NCI-H187 (cell line): Measurements from ENCODE around the gene C5orf46.
"Not testable (repeated sequence)": the region's sequence is repeated elsewhere in the genome, so short reads cannot be mapped to it uniquely, and the experiment has no call there.

Experiments used
- DNase-seq, 2 experiments: peaks; one replicate each; lab custom pipeline; 2025; lab: John Stamatoyannopoulos, UW

The C5orf46 gene

DNA sequence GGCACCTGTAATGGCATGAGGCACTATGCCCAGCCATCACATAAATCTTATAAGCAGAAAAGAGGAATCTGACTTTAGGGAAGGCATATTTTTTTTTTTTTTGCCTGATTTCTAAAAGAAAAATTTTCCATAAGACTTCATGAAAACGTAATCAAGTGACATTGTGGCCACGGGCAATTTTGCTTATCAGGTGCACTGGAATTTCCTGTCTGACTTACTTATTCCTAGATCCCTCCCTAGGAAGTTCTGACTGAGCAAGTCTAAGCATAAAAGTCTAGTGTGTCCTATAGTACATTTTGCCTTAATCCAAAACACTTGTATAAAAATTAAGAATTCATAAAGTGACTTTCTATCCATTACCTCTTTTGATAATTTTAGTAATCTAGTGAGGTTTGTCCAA, 12.5 kb downstream of the C5orf46 start:
- DNase-seq, result no peak

DNA sequence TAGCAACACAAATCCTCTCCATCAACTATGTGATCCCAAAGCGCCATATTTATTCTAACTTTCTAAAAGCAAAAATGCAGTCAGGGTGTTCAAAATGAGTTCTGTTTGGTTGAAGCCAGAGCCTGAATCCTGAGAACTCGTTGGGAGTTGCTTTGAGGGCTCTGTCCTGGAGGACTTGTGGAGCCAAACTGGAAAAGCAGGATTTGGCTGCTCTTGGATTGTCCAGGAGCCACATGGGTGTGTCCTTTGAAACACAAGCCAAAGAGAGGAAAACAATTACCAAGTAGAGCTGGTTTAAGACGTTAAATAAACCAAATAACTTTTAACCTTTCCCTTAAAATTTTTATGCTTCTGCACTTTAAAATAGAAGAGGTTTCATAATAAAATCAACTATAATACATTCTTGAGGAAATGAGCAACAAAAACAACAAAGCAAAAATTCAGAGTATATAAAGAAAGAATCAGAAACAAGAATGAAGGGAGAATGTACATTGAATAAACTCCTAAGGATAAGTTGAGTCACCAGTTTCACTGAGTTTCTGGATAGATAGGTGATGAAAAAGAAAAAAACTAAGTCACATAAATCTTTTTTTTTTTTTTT, 13.5 kb downstream of the C5orf46 start:
- no peak for DNase-seq

DNA sequence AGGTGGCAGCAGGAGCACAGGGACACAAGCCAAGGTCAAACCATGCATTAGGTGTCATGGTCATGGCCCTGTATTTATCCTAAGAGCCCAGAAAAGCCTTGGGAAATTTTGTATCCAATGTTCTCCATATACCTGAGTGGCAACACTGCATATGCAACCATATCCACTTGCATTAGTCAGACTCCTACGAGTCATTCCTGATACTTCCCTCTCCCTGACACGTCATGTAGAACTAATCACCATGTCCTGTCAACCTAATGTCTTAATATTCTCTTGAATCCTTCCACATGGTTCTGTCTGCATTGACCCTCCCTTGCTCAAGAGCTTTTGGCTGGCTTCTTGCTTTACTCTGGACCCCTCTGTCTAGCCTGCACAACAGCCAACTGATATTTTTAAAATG, 18.4 kb downstream of the C5orf46 start:
- DNase-seq, result no peak

DNA sequence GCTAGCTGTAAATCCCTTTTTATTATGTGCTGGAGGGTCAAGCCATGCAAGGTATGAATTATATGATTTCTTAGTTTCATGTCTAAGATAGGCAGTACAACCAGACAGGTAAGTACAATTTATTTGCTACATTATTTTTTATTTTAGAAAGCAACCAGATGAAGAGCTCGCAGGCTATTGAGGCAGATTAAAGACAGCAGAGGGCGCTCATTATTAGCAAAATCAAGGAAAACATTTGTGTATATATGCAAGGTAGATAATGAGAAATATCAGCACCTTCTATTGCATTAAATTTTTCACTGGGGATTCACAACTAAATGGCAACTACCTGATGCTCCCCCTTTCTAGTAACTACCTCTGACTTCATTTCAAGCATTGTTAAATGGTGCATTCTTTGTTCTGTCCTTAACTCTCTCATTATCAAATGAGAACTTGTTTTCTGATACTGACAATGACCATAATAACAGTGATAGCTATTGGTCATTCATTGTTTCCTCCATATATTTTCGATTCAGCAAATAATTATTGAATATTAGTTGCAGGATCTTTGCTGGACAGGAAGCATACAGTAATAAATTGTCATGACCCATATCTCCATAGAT, 19.2 kb downstream of the C5orf46 start:
- no peak for DNase-seq

DNA sequence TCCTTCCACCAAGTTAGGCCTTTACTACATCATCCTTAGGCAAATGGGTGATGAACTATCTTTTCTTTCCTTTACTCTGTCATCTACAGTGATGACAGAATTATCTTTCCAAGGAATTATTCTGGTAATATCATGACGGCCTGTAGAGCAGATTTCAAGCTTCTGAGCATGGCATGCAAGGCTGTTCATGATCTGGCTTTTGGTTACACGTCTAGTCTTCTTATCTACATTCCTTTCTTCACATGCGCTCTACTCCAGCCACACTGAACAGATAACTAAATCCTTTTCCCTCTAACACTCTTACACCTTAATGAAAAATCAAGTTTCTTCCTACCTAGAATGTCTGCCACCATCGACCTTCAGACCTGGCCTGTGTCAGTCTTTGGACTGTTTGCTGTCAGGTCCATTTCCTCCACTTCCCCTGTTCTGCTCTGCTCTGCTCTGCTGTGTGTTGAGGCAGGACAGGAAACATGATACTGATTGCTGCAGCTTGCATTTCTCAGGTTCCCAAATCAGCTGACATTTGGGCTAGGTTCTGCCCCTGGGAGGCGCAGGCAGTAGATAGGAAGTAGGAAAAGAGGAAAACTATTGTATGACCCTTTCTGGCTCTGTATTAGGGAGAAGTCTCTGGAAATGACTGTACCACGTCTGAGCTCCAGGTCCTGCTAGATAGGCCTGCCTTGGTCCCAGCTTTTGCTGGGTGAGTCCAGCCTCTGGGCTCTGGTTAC, 23.6 kb downstream of the C5orf46 start:
- DNase-seq, result no peak

DNA sequence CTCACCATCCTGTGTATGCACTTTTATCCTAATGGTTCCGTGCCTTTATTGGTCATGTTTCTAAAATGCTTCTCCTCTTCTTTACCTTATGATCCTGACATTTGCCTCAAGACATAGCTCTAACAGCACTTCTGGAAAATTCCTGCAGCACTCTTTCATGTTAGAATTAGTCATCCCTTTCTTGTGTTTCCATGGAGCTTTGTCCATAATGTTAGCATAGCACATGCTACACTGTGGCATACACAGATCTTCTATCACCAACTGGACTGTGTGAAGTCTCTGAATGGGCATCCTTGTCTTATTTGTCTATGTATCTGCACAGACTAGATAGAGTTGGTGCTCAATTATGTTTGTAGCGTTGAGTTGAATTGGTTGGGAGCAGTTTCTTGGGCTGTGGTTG, 25.9 kb downstream of the C5orf46 start:
- DNase-seq, result no peak

DNA sequence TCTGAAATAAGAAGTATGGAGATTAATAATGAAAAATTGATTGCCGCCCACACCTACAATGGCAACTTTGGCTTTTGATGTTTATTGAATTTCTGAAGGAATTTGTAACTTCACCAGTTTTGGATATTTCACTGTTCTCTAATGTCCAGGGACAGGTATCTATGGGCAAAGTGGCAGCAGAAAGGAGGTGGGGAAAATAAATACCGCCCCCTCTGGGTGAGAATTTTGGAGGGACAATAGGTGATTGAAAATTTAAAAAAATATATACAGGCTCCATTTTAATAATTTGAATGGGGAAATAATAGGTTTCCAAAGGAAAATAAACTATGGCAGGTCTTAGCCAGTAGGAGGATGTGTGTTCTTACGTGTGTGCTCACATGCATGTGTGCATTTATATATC, 26.6 kb downstream of the C5orf46 start:
- DNase-seq, result no peak

DNA sequence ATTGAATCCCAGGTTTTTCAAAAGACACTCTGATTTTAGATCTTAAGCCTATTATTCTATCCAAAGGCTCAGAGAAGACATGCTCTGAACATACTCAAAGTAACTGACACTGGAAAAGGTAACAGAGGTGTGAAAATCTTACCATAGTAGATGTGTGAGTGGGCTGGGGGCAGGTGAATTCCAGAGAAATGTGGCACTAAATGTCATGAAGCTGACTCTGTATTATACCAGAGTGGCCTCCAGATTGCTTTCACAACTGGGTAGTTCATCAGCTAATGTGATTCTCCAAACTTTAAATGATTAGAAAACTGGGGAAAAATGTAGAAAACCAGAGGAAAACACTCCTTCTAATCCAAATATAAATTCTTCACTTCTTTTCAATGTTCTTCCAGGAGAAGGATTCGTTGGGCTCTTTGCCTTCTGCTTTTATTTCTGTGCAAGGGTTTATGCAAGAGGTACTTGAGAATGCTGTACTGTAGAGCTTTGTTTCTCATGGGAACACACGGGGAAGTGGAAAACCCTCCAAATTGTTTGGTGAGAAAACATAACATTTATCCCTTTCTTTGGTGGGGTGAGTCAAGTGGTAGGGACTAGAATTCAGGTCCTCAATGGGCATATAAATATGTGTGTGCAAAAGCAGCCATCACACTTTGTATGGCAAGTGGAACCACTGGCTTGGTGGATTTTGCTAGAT, 28.1 kb downstream of the C5orf46 start, which contains the start of gene SCGB3A2:
Gene SCGB3A2, plus strand, starts transcription at position 646 of the 694 bp plus-strand sequence. CDS start 93 bp downstream, outside the sequence.
- no peak for DNase-seq

DNA sequence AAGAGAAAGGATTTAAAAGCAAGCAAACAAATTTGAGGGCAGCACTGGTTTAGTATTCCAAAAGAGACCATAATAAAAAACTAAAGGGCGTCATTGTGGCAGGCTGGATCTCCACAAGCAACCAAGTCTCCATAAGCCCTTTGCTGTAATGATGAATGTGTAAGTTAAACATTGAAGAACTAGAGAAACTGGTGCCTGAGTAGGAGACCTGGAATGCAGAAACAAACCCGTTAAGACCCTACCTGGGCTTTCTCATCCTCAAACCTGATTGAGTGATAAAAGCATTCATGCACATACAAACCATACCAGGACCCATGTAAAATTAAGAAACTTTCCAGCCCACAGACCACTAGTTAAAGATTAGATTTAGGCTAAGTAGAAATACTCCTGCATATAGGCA, 29.7 kb downstream of the C5orf46 start:
- DNase-seq, result no peak

DNA sequence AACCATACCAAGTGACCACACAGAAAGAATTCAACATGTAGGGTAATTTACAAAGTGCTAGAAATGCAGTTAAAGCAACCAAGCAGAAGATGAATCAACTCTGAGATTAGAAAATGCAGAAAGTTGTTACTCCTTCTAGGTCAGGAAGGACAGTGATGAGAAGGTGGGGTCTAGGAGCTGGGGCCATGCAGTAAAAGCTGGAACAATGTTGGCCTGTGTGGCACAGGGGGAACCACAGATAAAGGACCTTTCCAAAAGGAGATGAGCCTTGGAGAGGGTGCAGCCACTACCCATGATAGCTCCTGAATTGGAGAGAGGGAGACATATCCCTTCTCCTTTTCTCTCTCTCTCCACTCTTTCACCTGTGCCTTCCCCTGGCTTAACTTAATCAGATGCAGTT, 30.2 kb downstream of the C5orf46 start:
- DNase-seq, result no peak

DNA sequence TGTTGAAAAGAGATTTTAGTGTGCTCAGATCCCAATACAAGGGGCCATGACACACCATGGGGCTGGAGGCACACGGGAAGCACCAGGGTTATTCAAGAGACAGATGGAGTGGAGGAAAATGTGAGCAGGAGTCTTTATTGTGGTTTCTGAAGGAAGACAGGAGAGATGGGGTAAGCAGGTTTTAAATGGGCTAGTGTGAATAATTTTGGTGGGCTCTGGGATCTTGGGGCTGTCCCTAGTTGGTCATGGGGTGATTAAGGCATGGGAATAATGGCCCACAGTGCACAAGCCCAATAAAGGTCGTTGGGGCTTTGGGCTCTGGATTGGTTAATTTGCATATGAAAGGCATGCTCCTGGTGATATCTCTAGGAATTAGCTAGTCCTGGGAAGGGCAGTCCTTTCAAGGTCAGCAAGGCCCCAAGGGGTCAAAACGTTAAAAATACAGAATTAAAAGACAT, 31.4 kb downstream of the C5orf46 start:
- DNase-seq, result no peak

DNA sequence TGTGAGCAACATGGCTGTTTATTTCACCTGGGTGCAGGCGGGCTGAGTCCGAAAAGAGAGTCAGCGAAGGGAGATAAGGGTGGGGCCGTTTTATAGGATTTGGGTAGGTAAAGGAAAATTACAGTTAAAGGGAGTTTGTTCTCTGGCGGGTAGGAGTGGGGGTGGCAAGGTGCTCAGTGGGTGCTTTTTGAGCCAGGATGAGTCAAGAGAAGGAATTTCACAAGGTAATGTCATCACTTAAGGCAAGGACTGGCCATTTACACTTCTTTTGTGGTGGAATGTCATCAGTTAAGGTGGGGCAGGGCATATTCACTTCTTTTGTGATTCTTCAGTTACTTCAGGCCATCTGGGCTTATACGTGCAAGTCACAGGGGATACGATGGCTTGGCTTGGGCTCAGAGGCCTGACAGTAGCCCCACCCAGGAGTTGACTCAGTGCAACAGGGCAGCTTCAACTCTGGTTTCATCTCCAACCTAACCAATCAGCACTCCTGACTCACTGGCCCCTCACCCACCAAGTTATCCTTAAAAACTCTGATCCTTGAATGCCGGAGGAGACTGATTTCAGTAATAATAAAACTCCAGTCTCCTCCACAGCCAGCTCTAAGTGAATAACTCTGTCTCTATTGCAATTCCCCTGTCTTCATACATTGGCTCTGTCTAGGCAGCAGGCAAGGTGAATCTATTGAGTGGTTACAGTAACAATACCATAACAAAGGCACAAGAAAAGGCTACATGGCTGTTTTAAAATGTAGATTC, 32.0 kb downstream of the C5orf46 start:
- DNase-seq, result not testable (repeated sequence)

DNA sequence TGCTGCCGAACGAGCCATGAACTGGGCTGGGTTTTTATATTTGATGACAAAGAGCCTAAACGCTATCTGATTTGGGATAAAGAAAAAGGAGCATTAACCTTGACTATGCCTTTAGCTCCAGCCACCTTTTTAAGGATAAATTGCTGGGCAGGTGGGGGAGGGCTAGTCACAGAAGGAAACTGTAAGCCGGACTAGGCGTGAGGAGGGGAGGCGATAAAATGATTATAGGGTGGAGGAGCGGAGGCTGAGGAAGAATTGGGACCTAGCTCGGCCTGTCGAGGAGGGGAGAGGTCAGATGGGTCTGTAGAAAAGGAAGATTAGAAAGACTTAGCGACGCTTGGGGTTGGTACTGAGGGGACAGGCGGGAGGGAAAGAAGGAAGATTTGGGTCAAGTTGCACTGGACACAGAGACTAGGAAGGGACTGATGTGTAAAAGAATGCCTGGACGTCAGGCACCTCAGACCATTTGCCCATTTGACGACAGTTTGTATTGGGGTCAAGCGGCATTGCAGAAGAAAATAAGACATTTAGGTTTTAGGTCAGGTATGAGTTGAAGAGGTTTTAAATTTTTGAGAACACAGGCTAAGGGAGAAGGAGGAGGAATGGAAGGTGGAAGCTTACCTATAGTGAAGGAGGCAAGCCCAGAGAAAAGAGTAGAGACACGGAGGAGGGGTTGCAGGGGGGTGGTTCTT, 33.4 kb downstream of the C5orf46 start:
- not testable (repeated sequence) for DNase-seq

DNA sequence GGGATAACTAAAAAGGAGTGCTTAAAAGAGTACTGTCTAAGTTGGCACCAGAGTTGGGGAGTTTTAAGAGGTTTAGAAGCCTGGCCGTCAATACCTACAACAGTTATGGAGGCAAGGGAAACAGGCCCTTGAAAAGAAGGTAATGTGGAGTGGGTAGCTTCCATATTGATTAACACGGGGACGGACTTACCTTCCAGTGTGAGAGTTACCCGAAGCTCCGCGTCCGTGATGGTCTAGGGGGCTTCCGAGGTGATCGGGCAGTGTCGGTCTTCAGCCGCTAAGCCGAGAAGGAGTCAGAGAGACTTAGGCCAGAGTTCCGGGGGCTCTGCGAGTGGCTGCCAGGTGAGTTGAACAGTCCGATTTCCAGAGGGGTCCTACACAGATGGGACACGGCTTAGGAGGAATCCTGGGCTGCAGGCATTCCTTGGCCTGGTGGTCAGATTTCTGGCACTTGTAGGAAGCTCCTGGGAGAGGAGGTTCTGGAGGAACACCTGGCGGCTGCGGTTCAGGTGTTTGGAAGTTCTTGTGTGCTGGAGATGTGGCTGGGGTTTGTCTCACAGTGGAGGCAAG, 34.3 kb downstream of the C5orf46 start:
- DNase-seq, result not testable (repeated sequence)

DNA sequence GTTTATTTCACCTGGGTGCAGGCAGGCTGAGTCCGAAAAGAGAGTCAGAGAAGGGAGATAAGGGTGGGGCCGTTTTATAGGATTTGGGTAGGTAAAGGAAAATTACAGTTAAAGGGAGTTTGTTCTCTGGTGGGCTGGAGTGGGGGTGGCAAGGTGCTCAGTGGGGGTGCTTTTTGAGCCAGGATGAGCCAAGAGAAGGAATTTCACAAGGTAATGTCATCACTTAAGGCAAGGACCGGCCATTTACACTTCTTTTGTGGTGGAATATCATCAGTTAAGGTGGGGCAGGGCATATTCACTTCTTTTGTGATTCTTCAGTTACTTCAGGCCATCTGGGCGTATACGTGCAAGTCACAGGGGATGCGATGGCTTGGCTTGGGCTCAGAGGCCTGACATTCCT, 36.4 kb downstream of the C5orf46 start:
- not testable (repeated sequence) for DNase-seq

DNA sequence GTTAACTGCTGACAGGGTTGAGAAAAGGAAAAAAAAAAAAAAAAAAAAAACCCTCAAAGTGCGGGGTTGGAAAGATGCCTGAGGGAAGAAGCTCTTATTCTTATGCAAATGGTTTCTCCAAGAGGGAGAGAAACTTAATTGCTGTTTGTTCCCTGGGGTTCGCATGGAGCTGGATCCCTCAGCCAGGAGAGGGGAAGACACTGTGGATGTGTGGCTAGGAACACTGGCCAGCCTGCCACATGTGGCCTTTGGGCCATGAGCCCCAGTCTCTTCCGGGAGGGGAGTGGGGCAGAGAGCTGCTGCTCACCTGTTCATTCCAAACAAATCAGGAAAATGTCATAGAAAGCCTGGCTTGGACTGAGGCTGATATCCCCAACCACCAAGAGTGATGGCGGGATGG, 37.2 kb downstream of the C5orf46 start:
- no peak for DNase-seq

DNA sequence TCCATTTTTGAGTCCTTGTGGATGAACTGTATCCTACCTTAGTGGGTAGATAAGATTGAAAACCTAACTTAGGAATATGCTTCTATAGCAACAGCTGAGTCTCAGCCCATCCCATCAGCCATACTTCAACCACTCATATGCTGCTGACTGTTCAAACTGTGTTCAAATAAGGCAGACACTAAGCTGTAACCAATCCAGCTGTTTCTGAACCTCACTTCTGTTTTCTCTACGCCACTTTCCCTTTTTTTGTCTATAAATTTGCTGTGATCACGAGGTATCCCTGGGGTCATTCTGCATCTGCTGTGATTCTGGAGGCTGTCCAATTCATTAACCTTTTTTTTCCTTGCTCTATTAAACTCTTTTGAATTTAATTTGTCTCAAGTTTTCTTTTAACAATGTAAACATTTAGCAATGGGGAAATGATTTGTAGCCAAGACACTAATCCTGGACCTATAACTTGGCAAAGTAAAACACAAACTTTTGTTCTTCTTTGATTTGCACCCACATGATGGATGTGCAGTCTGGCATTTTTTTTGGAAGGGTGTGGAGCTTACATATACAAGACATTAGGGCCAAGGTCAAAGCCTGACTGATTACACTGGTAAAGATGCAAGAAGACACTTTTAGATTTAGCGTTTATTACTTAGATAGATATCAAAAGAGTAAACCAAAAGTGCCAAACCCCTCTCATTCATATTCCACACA, 42.7 kb downstream of the C5orf46 start:
- DNase-seq, result no peak

DNA sequence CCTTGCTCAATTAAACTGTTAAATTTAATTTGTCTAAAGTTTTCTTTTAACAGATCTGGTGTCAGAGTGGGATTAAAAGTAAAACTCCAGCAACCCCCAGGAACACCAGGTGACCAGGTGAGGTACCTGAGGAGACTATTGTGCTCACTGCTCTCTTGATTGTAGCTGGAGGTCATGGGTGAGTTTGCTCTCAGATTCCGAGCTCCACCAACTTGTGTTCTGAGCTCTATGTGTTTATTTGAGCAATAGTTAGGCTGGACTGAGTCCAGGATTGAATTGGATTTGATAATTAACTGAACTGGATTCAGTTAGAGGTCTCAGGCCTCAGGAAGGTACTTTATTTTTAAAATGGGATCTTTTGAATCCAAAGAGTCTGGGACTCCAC, 45.7 kb downstream of the C5orf46 start:
- DNase-seq, result no peak

DNA sequence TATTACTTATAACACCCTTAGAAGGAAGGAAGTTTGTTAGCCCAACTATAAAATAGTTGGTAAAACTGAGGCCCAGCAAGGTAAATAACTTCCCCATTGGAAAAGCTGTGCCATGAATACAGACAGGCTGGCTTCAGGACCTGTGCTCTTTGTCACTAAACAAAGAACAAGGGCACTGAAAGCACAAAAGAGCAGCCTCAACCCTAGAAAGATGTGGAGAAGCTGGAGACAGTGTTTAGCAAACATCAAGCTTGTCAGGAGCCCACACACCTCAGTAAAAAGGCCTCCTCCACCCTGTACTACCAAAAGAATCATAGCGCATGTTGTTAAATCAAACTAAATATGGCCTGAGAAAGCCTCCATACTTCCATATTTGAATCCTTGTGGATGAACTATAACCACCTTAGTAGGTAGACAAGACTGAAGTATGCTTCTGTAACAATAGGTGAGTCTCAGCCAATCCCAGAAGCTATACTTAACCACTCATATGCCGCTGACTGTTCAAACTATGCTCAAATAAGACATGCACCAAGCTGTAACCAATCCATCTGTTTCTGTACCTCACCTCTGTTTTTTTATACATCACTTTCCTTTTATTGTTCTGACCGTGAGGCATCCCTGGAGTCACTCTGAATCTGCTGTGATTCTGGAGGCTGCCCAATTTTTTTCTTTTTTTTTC, 46.2 kb downstream of the C5orf46 start:
- no peak for DNase-seq

DNA sequence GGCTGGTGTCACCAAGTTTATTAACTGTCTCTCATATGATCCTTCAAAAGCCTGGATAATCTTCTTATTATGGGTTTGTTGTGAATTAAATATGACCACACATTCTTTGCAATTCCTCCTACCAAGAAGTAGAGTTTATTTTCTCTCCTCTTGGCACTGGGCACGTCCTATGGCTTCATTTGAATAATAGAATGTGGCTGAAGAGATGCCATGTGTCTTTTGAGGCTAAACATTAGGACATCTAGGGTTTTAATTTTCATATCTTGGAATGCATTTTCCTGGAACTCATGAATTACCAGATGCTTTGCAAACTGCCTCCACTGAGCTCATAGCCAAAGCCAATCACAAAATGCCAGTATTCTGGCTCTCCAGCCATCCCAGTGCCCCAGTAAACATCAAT, 47.8 kb downstream of the C5orf46 start:
- DNase-seq, result no peak
